Hypothalamus (tissue), 51 donors: Measurements from ENCODE around the gene FADS1.

Experiments
- DNase-seq, 51 donors: peaks; one replicate each; lab custom pipeline; 2025; lab: John Stamatoyannopoulos, UW

The FADS1 gene

GRCh38 chr11:61816736-61817455 is at the start of gene FADS1:
TSS of gene FADS1 (minus strand) at chr11:61817003. CDS start at chr11:61816929, 74 bp downstream.
- peak; percentile 47 to 98 (median 92) for DNase-seq

- no peak for DNase-seq
Measured at GRCh38 chr11:61866231-61866957, 49.6 kb upstream of the FADS1 start.

DNA sequence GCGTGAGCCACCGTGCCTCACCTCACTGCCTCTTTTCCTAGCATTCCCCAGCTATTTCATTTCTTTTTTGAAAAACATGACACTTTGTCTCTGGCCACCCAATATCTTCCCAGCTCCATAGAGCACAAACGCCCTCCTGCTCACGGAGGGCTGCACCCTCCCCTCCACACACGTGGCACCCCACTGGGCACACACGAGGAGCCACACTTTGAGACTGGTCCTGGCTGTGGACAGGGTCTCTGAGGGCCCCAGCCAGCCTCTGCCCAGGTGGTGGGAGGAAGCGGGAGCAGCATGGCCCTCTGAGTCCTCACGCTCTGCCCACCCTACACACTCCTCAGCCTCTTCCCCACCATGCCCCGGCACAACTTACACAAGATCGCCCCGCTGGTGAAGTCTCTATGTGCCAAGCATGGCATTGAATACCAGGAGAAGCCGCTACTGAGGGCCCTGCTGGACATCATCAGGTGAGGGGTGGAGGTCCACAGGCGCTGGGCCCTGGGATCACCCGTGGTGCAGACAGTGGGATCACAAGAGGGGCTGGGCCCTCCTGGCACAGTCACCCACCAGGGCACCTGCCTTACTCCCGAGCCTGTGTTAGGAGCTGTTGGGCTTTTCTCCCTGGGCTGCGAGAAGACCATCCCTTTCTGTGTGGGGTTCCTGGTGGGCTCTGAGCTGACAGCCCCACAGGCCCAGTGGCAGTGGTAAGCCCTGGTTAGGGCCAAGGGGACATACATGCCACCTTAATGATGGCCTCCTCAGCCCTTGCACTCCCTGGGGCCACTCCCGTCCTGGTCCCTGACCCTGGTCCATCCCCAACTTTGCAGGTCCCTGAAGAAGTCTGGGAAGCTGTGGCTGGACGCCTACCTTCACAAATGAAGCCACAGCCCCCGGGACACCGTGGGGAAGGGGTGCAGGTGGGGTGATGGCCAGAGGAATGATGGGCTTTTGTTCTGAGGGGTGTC is 48.3 kb upstream of the FADS1 start:
- no peak for DNase-seq

DNA sequence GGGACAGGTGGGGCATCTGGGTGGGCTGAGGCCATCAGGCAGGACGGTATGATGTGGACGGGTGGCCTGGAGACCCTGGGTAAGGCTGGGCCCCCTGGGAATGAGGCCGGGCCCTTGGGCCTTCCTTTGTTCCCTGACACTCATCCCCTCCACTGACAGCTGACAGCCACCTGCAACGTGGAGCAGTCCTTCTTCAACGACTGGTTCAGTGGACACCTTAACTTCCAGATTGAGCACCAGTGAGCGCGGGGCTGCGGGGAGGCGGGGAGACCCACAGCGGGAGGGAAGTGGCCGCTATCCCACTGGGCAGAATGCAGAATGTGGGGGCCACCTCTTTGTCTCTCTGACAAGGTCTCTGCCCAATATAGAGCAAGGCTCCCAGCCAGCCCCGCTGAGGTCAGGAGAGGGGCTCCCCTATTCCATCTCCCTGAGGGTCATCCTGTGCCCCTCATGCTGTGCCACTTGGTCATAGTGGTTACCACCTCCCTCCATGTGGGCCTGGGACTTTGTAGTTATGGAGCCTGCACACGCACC is 46.8 kb upstream of the FADS1 start:
- DNase-seq: no peak

- DNase-seq: no peak
Measured at GRCh38 chr11:61862714-61863547, 46.1 kb upstream of the FADS1 start.

GRCh38 chr11:61861634-61862033 is 44.8 kb upstream of the FADS1 start:
- DNase-seq: no peak

DNA sequence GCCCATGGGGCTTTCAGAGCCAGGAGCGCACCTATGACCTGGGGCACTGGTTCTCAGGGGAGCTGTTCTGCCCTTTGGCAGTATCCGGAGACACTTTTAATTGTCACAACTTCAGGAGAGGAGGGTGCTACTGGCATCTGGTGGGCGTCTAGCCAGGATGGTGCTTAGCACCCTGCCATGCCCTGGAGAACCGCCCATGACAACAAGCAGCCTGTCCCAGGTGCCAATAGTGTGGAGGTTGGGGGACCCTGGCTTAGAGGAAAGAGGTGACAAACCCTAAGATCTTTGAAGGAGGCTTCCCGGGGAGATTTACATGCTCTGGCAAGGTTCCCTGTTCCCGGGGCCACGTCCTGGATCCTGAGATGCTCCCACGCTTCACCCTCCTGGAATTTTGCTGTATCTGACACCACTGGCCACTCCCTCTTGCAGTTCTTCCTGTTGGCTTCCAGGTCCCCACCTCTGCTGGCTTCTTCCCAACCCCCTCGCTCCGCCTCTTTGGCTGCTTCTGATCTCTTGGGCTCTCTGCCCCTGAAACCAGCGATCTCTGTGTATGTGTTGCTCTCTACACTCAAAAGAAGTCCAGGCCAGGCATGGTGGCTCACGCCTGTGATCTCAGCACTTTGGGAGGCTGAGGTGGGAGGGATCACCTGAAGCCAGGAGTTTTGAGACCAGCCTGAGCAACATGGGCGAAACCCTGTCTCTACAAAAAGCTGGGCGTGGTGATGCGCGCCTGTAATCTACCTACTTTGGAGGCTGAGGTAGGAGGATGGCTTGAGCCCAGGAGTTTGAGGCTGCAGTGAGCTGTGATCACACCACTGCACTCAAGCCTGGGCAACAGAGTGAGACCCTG is 43.5 kb upstream of the FADS1 start:
- DNase-seq: peak in 2 of 51 donors; percentile 15 to 18

GRCh38 chr11:61855939-61856680 is 39.3 kb upstream of the FADS1 start:
- DNase-seq: peak in 1 of 51 donors; percentile 26

GRCh38 chr11:61854966-61855714 is 38.3 kb upstream of the FADS1 start:
- DNase-seq: peak in 18 of 51 donors; percentile 22 to 65 (median 44)

GRCh38 chr11:61854206-61854895 is 37.5 kb upstream of the FADS1 start:
- DNase-seq: no peak

DNA sequence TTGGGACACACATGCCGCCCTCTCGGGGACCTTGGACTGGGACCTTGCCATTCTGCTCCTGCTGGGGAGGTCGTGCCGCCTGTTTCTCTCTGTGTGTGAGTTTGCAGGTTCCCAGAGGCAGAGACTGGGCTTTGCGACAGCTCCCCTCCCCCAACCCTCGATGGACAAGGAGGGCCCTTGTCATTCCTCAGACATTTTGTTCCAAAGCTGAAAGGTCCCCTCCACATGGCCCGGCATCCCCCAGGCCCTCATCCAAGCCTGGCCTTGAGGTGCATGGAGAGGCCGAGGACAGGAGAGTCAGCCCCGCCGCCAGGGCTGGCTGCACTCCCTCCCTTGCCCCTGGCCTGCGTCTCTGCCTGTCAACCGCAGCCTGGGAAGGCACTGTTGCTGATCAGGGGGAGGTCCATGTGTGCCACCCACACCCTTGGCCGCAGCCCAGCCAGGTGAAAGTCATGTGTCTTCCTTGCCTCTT is 36.9 kb upstream of the FADS1 start:
- DNase-seq: peak in 38 of 51 donors; percentile 27 to 89 (median 60)

- DNase-seq: no peak
Measured at GRCh38 chr11:61851900-61852295, 35.1 kb upstream of the FADS1 start.

DNA sequence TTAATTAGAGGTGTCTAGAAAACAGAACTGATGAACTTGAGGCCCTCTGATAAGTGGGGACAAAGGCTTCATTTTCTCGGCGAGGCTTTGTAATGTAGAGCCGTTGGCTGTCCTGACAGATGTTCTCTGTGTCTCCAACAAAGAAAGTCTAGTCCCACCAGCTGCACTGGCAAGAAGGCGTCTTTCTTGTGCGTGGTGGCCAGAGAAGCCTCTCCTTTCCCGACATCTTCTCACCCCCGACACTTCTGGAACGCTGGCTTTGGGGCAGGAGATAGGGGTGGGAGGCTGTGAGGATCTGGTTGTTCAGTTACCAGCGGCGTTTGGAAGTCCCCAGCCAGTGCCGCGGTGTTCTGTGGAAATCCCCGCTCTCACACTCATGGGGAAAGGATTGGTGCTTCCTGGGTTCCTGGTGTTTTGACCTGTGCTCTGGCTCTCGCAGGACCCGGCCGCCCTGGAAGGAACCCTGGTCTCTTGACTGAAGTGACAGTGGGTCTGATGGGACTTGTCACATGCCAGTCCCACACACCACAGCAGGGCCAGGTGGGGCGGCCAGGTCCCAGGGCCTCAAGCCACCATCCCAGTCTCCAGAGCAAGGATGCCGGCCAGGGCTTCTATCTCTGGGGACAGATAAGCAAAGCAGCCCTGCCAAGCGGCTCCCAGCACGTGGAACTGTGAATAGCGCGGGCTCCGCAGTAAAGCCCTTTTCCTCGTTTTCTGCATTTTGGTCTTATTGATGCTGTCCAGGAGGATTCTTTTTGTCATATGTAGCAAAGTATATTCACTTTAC is 34.5 kb upstream of the FADS1 start:
- DNase-seq: peak in 17 of 51 donors; percentile 10 to 62 (median 35)

- DNase-seq: peak in 7 of 51 donors; percentile 9 to 53 (median 26)
Measured at GRCh38 chr11:61850687-61851086, 33.9 kb upstream of the FADS1 start.

GRCh38 chr11:61848631-61849030 is 31.8 kb upstream of the FADS1 start:
- DNase-seq: no peak
